ENCODE data around the gene FBXO44. TPM values are rescaled to one million over a fixed set of nuclear protein-coding genes. Genes with fewer than 3 reads are reported as not detected.

Gene FBXO44
- polyA plus RNA-seq, 1 donor from 2014 or later = 119 TPM

DNA sequence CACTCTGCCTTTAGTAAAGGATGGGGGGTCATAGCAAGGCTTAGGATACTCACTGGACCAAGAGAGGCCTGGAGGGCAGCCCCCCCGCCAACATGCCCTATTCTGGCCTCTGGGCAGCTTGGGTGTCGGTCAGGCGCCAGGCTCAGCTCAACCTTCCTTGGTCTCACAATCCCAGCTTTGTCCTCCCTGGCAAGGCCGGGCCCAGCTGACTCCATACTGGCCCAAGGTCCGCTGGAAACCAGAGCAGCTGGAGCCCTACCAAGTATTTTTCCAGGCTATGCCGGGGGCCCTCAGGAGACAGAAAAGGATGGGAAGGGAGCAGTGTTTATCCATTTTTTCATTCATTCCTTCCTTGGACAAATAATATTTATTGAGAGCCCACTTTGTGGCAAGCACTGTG, 6.6 kb upstream of the FBXO44 start:
- H3K79me2 ChIP-seq (replicated peaks; ENCODE audit: insufficient read depth, low read length) = no peaks in the 10 kb centered on the region
- no peak overlapping the region for H3K9ac ChIP-seq (ENCODE audit: low read length)
- TF ChIP-seq, protein P1, sequence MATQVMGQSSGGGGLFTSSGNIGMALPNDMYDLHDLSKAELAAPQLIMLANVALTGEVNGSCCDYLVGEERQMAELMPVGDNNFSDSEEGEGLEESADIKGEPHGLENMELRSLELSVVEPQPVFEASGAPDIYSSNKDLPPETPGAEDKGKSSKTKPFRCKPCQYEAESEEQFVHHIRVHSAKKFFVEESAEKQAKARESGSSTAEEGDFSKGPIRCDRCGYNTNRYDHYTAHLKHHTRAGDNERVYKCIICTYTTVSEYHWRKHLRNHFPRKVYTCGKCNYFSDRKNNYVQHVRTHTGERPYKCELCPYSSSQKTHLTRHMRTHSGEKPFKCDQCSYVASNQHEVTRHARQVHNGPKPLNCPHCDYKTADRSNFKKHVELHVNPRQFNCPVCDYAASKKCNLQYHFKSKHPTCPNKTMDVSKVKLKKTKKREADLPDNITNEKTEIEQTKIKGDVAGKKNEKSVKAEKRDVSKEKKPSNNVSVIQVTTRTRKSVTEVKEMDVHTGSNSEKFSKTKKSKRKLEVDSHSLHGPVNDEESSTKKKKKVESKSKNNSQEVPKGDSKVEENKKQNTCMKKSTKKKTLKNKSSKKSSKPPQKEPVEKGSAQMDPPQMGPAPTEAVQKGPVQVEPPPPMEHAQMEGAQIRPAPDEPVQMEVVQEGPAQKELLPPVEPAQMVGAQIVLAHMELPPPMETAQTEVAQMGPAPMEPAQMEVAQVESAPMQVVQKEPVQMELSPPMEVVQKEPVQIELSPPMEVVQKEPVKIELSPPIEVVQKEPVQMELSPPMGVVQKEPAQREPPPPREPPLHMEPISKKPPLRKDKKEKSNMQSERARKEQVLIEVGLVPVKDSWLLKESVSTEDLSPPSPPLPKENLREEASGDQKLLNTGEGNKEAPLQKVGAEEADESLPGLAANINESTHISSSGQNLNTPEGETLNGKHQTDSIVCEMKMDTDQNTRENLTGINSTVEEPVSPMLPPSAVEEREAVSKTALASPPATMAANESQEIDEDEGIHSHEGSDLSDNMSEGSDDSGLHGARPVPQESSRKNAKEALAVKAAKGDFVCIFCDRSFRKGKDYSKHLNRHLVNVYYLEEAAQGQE (IDR thresholded peaks at IDR 0.05; ENCODE audit: borderline replicate concordance) = no peak
- TF ChIP-seq MXI1 (conservative IDR thresholded peaks at IDR 0.05; ENCODE audit: poor library complexity, severe bottlenecking) (no peak), POLR2AphosphoS5 (IDR thresholded peaks at IDR 0.05) (no peak), RAD21 (conservative IDR thresholded peaks at IDR 0.05) (no peak), TAF1 (IDR thresholded peaks at IDR 0.05; ENCODE audit: low read depth) (no peak), EP300 (conservative IDR thresholded peaks at IDR 0.05; ENCODE audit: poor library complexity, severe bottlenecking) (no peak), EZH2 (IDR thresholded peaks at IDR 0.05; ENCODE audit: borderline replicate concordance, insufficient read depth, low read length, poor library complexity, severe bottlenecking) (no peak), SMC3 (conservative IDR thresholded peaks at IDR 0.05; ENCODE audit: poor library complexity) (no peak)
- TF ChIP-seq, protein P2, sequence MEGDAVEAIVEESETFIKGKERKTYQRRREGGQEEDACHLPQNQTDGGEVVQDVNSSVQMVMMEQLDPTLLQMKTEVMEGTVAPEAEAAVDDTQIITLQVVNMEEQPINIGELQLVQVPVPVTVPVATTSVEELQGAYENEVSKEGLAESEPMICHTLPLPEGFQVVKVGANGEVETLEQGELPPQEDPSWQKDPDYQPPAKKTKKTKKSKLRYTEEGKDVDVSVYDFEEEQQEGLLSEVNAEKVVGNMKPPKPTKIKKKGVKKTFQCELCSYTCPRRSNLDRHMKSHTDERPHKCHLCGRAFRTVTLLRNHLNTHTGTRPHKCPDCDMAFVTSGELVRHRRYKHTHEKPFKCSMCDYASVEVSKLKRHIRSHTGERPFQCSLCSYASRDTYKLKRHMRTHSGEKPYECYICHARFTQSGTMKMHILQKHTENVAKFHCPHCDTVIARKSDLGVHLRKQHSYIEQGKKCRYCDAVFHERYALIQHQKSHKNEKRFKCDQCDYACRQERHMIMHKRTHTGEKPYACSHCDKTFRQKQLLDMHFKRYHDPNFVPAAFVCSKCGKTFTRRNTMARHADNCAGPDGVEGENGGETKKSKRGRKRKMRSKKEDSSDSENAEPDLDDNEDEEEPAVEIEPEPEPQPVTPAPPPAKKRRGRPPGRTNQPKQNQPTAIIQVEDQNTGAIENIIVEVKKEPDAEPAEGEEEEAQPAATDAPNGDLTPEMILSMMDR (IDR thresholded peaks at IDR 0.05; ENCODE audit: poor library complexity, severe bottlenecking) = no peak
- H3F3A ChIP-seq (ENCODE audit: insufficient read depth, low read length, poor library complexity, severe bottlenecking) = no peaks in the 10 kb centered on the region
- H3K27me3 ChIP-seq (ENCODE audit: insufficient read depth, low read depth, low read length) = no peaks in the 10 kb centered on the region
- H4K20me1 ChIP-seq (ENCODE audit: insufficient read depth) = no peaks in the 10 kb centered on the region
- H3K9me2 ChIP-seq (ENCODE audit: insufficient read depth, low read length) = no peaks in the 10 kb centered on the region
- no peaks in the 10 kb centered on the region for H3K9me3 ChIP-seq (ENCODE audit: low read length)
- H2AFZ ChIP-seq (ENCODE audit: low read depth, low read length) = no peak overlapping the region
- no peak overlapping the region for H3K4me2 ChIP-seq (ENCODE audit: low read length)
- no peak overlapping the region for H3K27ac ChIP-seq (ENCODE audit: low read length)
- H3K4me3 ChIP-seq (ENCODE audit: low read length) = no peak overlapping the region
- H3K36me3 ChIP-seq (ENCODE audit: insufficient read depth, low read length) = no peaks in the 10 kb centered on the region

DNA sequence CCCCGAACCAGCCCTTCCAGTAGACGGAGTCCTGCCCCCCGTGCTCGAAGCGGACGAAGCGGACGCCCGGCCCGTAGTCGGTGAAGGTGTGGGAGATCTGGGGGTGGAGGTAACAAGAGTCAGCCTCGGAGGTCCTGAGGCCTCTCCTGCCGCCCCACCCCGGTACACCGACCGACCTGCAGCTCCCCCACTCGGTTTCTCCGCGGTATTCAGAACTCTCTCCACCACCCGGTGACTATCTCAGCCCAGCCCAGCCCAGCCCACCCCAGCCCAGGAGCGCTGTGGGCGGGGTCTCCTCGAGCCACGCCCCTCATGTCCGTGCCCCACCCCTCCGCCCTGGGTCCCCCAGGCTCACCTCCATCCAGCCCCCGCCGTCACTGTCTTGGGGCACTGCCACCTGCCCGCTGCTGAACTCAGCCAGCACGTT, 5.9 kb upstream of the FBXO44 start:
- Histone ChIP-seq H3K4me3 (ENCODE audit: low read length) (no peak overlapping the region), H4K20me1 (ENCODE audit: insufficient read depth) (no peaks in the 10 kb centered on the region), H3K79me2 (replicated peaks; ENCODE audit: insufficient read depth, low read length) (no peaks in the 10 kb centered on the region), H3K4me2 (ENCODE audit: low read length) (no peak overlapping the region), H3F3A (ENCODE audit: insufficient read depth, low read length, poor library complexity, severe bottlenecking) (no peaks in the 10 kb centered on the region), H2AFZ (ENCODE audit: low read depth, low read length) (no peak overlapping the region), H3K27ac (ENCODE audit: low read length) (no peak overlapping the region), H3K9me3 (ENCODE audit: low read length) (no peaks in the 10 kb centered on the region), H3K27me3 (ENCODE audit: insufficient read depth, low read depth, low read length) (no peaks in the 10 kb centered on the region), H3K9ac (ENCODE audit: low read length) (no peak overlapping the region), H3K36me3 (ENCODE audit: insufficient read depth, low read length) (no peaks in the 10 kb centered on the region), H3K9me2 (ENCODE audit: insufficient read depth, low read length) (no peaks in the 10 kb centered on the region)
- no peak for TF ChIP-seq RAD21 (conservative IDR thresholded peaks at IDR 0.05)
- no peak for TF ChIP-seq TAF1 (IDR thresholded peaks at IDR 0.05; ENCODE audit: low read depth)
- TF ChIP-seq, protein P1 (IDR thresholded peaks at IDR 0.05; ENCODE audit: borderline replicate concordance) = no peak
- TF ChIP-seq, protein P2 (IDR thresholded peaks at IDR 0.05; ENCODE audit: poor library complexity, severe bottlenecking) = no peak
- no peak for TF ChIP-seq MXI1 (conservative IDR thresholded peaks at IDR 0.05; ENCODE audit: poor library complexity, severe bottlenecking)
- TF ChIP-seq SMC3 (conservative IDR thresholded peaks at IDR 0.05; ENCODE audit: poor library complexity) = no peak
- no peak for TF ChIP-seq POLR2AphosphoS5 (IDR thresholded peaks at IDR 0.05)
- TF ChIP-seq EZH2 (IDR thresholded peaks at IDR 0.05; ENCODE audit: borderline replicate concordance, insufficient read depth, low read length, poor library complexity, severe bottlenecking) = no peak
- TF ChIP-seq EP300 (conservative IDR thresholded peaks at IDR 0.05; ENCODE audit: poor library complexity, severe bottlenecking) = no peak
